Ishikawa (cell line): ENCODE results near the gene CADM1.

Experiments used
- CEBPB ChIP-seq: IDR thresholded peaks from 2 replicates; pipeline ENCODE4 v1.6.1; 2012
- CREB1 ChIP-seq: IDR thresholded peaks from 2 replicates; pipeline ENCODE4 v1.6.1; 2012; ENCODE audit warnings: low read depth
- EGR1 ChIP-seq: IDR thresholded peaks from 2 replicates; pipeline ENCODE4 v1.6.1; 2012
- EP300 ChIP-seq: IDR thresholded peaks from 2 replicates; pipeline ENCODE4 v1.6.1; 2012; ENCODE audit warnings: borderline replicate concordance
- FOXM1 ChIP-seq: IDR thresholded peaks from 2 replicates; pipeline ENCODE4 v1.6.1; 2012; ENCODE audit warnings: low read depth, borderline replicate concordance
- MAX ChIP-seq: IDR thresholded peaks from 2 replicates; pipeline ENCODE4 v1.6.1; 2012
- NFIC ChIP-seq: IDR thresholded peaks from 2 replicates; pipeline ENCODE4 v1.6.1; 2012
- RAD21 ChIP-seq: IDR thresholded peaks from 2 replicates; pipeline ENCODE4 v1.6.1; 2012; ENCODE audit warnings: low read depth
- REST ChIP-seq: IDR thresholded peaks from 2 replicates; pipeline ENCODE4 v1.6.1; 2012; ENCODE audit warnings: low read depth, mild to moderate bottlenecking
- TAF1 ChIP-seq: IDR thresholded peaks from 2 replicates; pipeline ENCODE4 v1.6.1; 2012; ENCODE audit warnings: low read depth, mild to moderate bottlenecking
- TCF12 ChIP-seq: IDR thresholded peaks from 2 replicates; pipeline ENCODE4 v1.6.1; 2012; ENCODE audit warnings: low read depth
- TEAD4 ChIP-seq: IDR thresholded peaks from 2 replicates; pipeline ENCODE4 v1.6.1; 2012
- USF1 ChIP-seq: IDR thresholded peaks from 2 replicates; pipeline ENCODE4 v1.6.1; 2012
- YY1 ChIP-seq: IDR thresholded peaks from 2 replicates; pipeline ENCODE4 v1.6.1; 2012; ENCODE audit warnings: low read depth
- ZBTB7A ChIP-seq: IDR thresholded peaks from 2 replicates; pipeline ENCODE4 v1.6.1; 2012; ENCODE audit warnings: low read depth

The CADM1 gene

GRCh38 chr11:115159207-115159606, 345.0 kb downstream of the CADM1 start:
- TF ChIP-seq RAD21 (no peak), EGR1 (no peak), YY1 (no peak), FOXM1 (no peak), CEBPB (no peak), REST (no peak), NFIC (no peak), USF1 (no peak)

GRCh38 chr11:115158053-115158452, 346.2 kb downstream of the CADM1 start:
- TF ChIP-seq NFIC: no peak
- no peak for TF ChIP-seq USF1

GRCh38 chr11:115157247-115157646, 347.0 kb downstream of the CADM1 start:
- TF ChIP-seq NFIC (no peak), FOXM1 (no peak), RAD21 (no peak), EP300 (no peak), REST (no peak), TAF1 (no peak), TCF12 (no peak), CREB1 (no peak), MAX (no peak), TEAD4 (no peak), ZBTB7A (no peak), USF1 (no peak), CEBPB (no peak)

- TF ChIP-seq TAF1: no peak
These were observed 348.2 kb downstream of the CADM1 start for GRCh38 chr11:115155978-115156377.

- TF ChIP-seq FOXM1 (no peak), RAD21 (no peak), TAF1 (no peak), ZBTB7A (no peak), NFIC (no peak), USF1 (no peak), TEAD4 (no peak), CEBPB (no peak), TCF12 (no peak), YY1 (no peak), EP300 (no peak), CREB1 (no peak), MAX (no peak), EGR1 (no peak), REST (no peak)
These were observed 348.9 kb downstream of the CADM1 start for GRCh38 chr11:115155320-115155719.
